Esophagus (tissue), 2 donors: ENCODE results near the gene GPR162. TPM values are rescaled to one million over a fixed set of nuclear protein-coding genes. Genes with fewer than 3 reads are reported as not detected.
"Not testable (repeated sequence)": the region's sequence is repeated elsewhere in the genome, so short reads cannot be mapped to it uniquely, and the experiment has no call there.

Experiments
- H3K27ac ChIP-seq, 2 donors: one replicate each; pipeline ENCODE4 v1.5.1; 2013; ENCODE audit warnings: low read depth in 2 of 2, mild to moderate bottlenecking in 2 of 2, inconsistent platforms in 1 of 2, low read length in 1 of 2, moderate library complexity in 1 of 2
- H3K27me3 ChIP-seq, 2 donors: one replicate each; pipeline ENCODE4 v1.6.1; 2013; ENCODE audit warnings: low read length in 2 of 2, control low read depth in 1 of 2, mild to moderate bottlenecking in 1 of 2; ENCODE audit not compliant: insufficient read depth in 2 of 2, control insufficient read depth in 1 of 2
- H3K36me3 ChIP-seq, 2 donors: one replicate each; pipeline ENCODE4 v1.6.1; 2013; ENCODE audit warnings: low read length in 1 of 2; ENCODE audit not compliant: control insufficient read depth in 2 of 2, insufficient read depth in 2 of 2
- H3K4me1 ChIP-seq, 2 donors: one replicate each; pipeline ENCODE4 v1.6.1; 2013; ENCODE audit warnings: low read length in 1 of 2; ENCODE audit not compliant: control insufficient read depth in 2 of 2, insufficient read depth in 2 of 2
- H3K4me3 ChIP-seq, 2 donors: one replicate each; pipeline ENCODE4 v1.5.1; 2013; ENCODE audit warnings: low read length in 2 of 2, mild to moderate bottlenecking in 2 of 2, low read depth in 1 of 2, moderate library complexity in 1 of 2
- H3K9me3 ChIP-seq, 2 donors: one replicate each; pipeline ENCODE4 v1.6.1; 2013; ENCODE audit warnings: mild to moderate bottlenecking in 2 of 2, low read depth in 1 of 2, low read length in 1 of 2, moderate library complexity in 1 of 2; ENCODE audit not compliant: control insufficient read depth in 2 of 2, insufficient read depth in 1 of 2
- WGBS, 2 donors: extraction: QIAGEN DNeasy Blood & Tissue Kit; methylation state at CpG; one replicate each; pipeline ENCODE4 v1.1.7; 2013; 5-methylcytosine and 5-hydroxymethylcytosine counted together
- polyA plus RNA-seq, 2 donors: library from polyadenylated mRNA; stranded (reverse); fragments of 200-250 nt; gene quantifications; one replicate each; pipeline ENCODE4 v1.2.3, GENCODE V29; 2013
- donor health status: healthy with polysubstance abuse.
- donor health status: Bipolar disorder and iron deficiency.

GPR162 gene
- polyA plus RNA-seq, 2 donors: 2.1 to 2.5 TPM

GRCh38 chr12:6861391-6861790, 39.8 kb downstream of the GPR162 start:
- no peaks in the 10 kb centered on the region for H3K27me3 ChIP-seq
- H3K4me3 ChIP-seq: no peak overlapping the region
- WGBS, 2 donors: 91 to 96% methylated on average over 9 of the region's 9 CpGs
- H3K27ac ChIP-seq: no peak overlapping the region
- no peaks in the 10 kb centered on the region for H3K9me3 ChIP-seq
- H3K36me3 ChIP-seq: peaks cover 26 to 59% of the 10 kb centered on the region in 2 donors
- no peaks in the 10 kb centered on the region for H3K4me1 ChIP-seq

GRCh38 chr12:6863033-6863432, 41.4 kb downstream of the GPR162 start:
- Histone ChIP-seq H3K4me3 (no peak overlapping the region), H3K9me3 (no peaks in the 10 kb centered on the region), H3K36me3 (peaks cover 23 to 49% of the 10 kb centered on the region in 2 donors), H3K27me3 (no peaks in the 10 kb centered on the region), H3K27ac (no peak overlapping the region), H3K4me1 (peaks cover 0 to 4% of the 10 kb centered on the region in 2 donors)
- 90 to 93% methylated on average over 11 of the region's 11 CpGs for WGBS, 2 donors

GRCh38 chr12:6863586-6864321, 42.1 kb downstream of the GPR162 start:
- no peak overlapping the region for H3K27ac ChIP-seq
- peaks cover 0 to 8% of the 10 kb centered on the region in 2 donors for H3K4me1 ChIP-seq
- no peaks in the 10 kb centered on the region for H3K9me3 ChIP-seq
- H3K27me3 ChIP-seq: no peaks in the 10 kb centered on the region
- peaks cover 20 to 43% of the 10 kb centered on the region in 2 donors for H3K36me3 ChIP-seq
- no peak overlapping the region for H3K4me3 ChIP-seq
- WGBS, 2 donors: 96 to 97% methylated on average over 16 of the region's 16 CpGs

- H3K27ac ChIP-seq, H3K9me3 ChIP-seq, H3K27me3 ChIP-seq, H3K4me3 ChIP-seq: not testable (repeated sequence)
- Histone ChIP-seq H3K36me3 (peaks cover 22 to 43% of the 10 kb centered on the region in 2 donors), H3K4me1 (peaks cover 0 to 17% of the 10 kb centered on the region in 2 donors)
- 92 to 94% methylated on average over 5 of the region's 5 CpGs for WGBS, 2 donors
These were observed 43.7 kb downstream of the GPR162 start for GRCh38 chr12:6865307-6865706.

GRCh38 chr12:6866163-6866919, 44.7 kb downstream of the GPR162 start:
- Histone ChIP-seq H3K27me3 (no peaks in the 10 kb centered on the region), H3K36me3 (peaks cover 16 to 43% of the 10 kb centered on the region in 2 donors), H3K9me3 (no peaks in the 10 kb centered on the region), H3K27ac (peak overlapping the region; percentile 91 to 92), H3K4me3 (peak overlapping the region in 1 of 2 donors; percentile 45), H3K4me1 (peaks cover 3 to 22% of the 10 kb centered on the region in 2 donors)
- WGBS, 2 donors: 70% methylated on average over 17 to 19 of the region's 19 CpGs

GRCh38 chr12:6866920-6867412, 45.3 kb downstream of the GPR162 start:
- no peaks in the 10 kb centered on the region for H3K9me3 ChIP-seq
- peaks cover 11 to 42% of the 10 kb centered on the region in 2 donors for H3K36me3 ChIP-seq
- 1 to 2% methylated on average over 33 of the region's 33 CpGs for WGBS, 2 donors
- H3K4me3 ChIP-seq: peak overlapping the region; percentile 45 to 84
- peak overlapping the region; percentile 91 to 92 for H3K27ac ChIP-seq
- H3K27me3 ChIP-seq: no peaks in the 10 kb centered on the region
- peaks cover 3 to 26% of the 10 kb centered on the region in 2 donors for H3K4me1 ChIP-seq

- H3K4me1 ChIP-seq: peaks cover 3 to 29% of the 10 kb centered on the region in 2 donors
These were observed 46.0 kb downstream of the GPR162 start, which contains the start of gene TPI1 for GRCh38 chr12:6867413-6868210. Gene TPI1 (plus strand): TSS chr12:6867531. CDS start chr12:6867567, 36 bp downstream.

GRCh38 chr12:6868211-6869048, 46.8 kb downstream of the GPR162 start:
- Histone ChIP-seq H3K4me1 (peaks cover 3 to 29% of the 10 kb centered on the region in 2 donors), H3K4me3 (peak overlapping the region; percentile 84 to 96), H3K9me3 (no peaks in the 10 kb centered on the region), H3K27me3 (no peaks in the 10 kb centered on the region), H3K36me3 (peaks cover 8 to 37% of the 10 kb centered on the region in 2 donors), H3K27ac (peak overlapping the region; percentile 93 to 95)
- WGBS, 2 donors: 7 to 10% methylated on average over 22 of the region's 22 CpGs

More at GRCh38 chr12:6867413-6868210, 46.0 kb downstream of the GPR162 start, which contains the start of gene TPI1:
- Histone ChIP-seq H3K4me3 (peak within 1 kb of the TSS; percentile 84 to 96), H3K36me3 (peaks cover 8 to 42% of the 10 kb centered on the region in 2 donors), H3K9me3 (no peaks in the 10 kb centered on the region), H3K27ac (peak within 1 kb of the TSS; percentile 93 to 95), H3K27me3 (no peaks in the 10 kb centered on the region)
- WGBS, 2 donors: 0% methylated on average over 63 to 86 of the region's 86 CpGs
